NB4 (cell line): ENCODE results near the gene DCC.

Experiments
- DNase-seq: peaks from one replicate; pipeline ENCODE4 v3.0.0; 2010; ENCODE audit warnings: low read depth
- H3K4me3 ChIP-seq: one replicate; pipeline ENCODE4 v1.5.1; 2011; ENCODE audit warnings: mild to moderate bottlenecking, low read depth, low read length, moderate library complexity
- CTCF ChIP-seq: IDR thresholded peaks from one replicate; pipeline ENCODE4 v1.5.1; 2012; ENCODE audit warnings: low read depth, low read length
- MAX ChIP-seq: IDR thresholded peaks from 2 replicates; pipeline ENCODE4 v1.6.1; 2011; ENCODE audit warnings: low read depth, low read length
- MYC ChIP-seq: IDR thresholded peaks from 2 replicates; pipeline ENCODE4 v1.6.1; 2011; ENCODE audit warnings: low read depth, low read length
- POLR2A ChIP-seq: IDR thresholded peaks from 2 replicates; pipeline ENCODE4 v1.6.1; 2011; ENCODE audit warnings: mild to moderate bottlenecking; ENCODE audit not compliant: insufficient read length; ENCODE audit errors: extremely low read depth

Gene DCC

GRCh38 chr18:53472546-53472945, 1132.5 kb downstream of the DCC start:
- no peak for DNase-seq
- no peak for TF ChIP-seq MAX
- no peak for TF ChIP-seq POLR2A
- no peak for TF ChIP-seq CTCF
- no peak for TF ChIP-seq MYC
- no peak overlapping the region for H3K4me3 ChIP-seq

GRCh38 chr18:53478155-53478554, 1138.2 kb downstream of the DCC start:
- DNase-seq: no peak
- no peak for TF ChIP-seq MYC
- no peak for TF ChIP-seq CTCF
- no peak for TF ChIP-seq MAX
- no peak for TF ChIP-seq POLR2A

GRCh38 chr18:53486296-53486695, 1146.3 kb downstream of the DCC start:
- no peak overlapping the region for H3K4me3 ChIP-seq
- TF ChIP-seq MAX (no peak), MYC (no peak), POLR2A (no peak), CTCF (no peak)
- DNase-seq: no peak

More at GRCh38 chr18:53478155-53478554, 1138.2 kb downstream of the DCC start:
- H3K4me3 ChIP-seq: no peak overlapping the region

GRCh38 chr18:53489266-53489665, 1149.3 kb downstream of the DCC start:
- no peak for DNase-seq
- no peak overlapping the region for H3K4me3 ChIP-seq
- no peak for TF ChIP-seq CTCF
- TF ChIP-seq MAX: no peak
- no peak for TF ChIP-seq MYC
- no peak for TF ChIP-seq POLR2A

- TF ChIP-seq CTCF (no peak), MYC (no peak), POLR2A (no peak), MAX (no peak)
- no peak overlapping the region for H3K4me3 ChIP-seq
- no peak for DNase-seq
These were observed 1150.0 kb downstream of the DCC start for GRCh38 chr18:53490019-53490418.

GRCh38 chr18:53496028-53496427, 1156.0 kb downstream of the DCC start:
- DNase-seq: no peak
- no peak for TF ChIP-seq POLR2A
- no peak for TF ChIP-seq CTCF
- TF ChIP-seq MAX: no peak
- no peak for TF ChIP-seq MYC

More at GRCh38 chr18:53496028-53496427, 1156.0 kb downstream of the DCC start:
- no peak overlapping the region for H3K4me3 ChIP-seq
